Activated CD4-positive, CD25-positive, alpha-beta regulatory T cell (primary cell): ENCODE measurements around the gene LCAT.

Experiments
- DNase-seq, 4 experiments: peaks; one replicate each; lab custom pipeline; 2025; lab: John Stamatoyannopoulos, UW

LCAT gene

DNA sequence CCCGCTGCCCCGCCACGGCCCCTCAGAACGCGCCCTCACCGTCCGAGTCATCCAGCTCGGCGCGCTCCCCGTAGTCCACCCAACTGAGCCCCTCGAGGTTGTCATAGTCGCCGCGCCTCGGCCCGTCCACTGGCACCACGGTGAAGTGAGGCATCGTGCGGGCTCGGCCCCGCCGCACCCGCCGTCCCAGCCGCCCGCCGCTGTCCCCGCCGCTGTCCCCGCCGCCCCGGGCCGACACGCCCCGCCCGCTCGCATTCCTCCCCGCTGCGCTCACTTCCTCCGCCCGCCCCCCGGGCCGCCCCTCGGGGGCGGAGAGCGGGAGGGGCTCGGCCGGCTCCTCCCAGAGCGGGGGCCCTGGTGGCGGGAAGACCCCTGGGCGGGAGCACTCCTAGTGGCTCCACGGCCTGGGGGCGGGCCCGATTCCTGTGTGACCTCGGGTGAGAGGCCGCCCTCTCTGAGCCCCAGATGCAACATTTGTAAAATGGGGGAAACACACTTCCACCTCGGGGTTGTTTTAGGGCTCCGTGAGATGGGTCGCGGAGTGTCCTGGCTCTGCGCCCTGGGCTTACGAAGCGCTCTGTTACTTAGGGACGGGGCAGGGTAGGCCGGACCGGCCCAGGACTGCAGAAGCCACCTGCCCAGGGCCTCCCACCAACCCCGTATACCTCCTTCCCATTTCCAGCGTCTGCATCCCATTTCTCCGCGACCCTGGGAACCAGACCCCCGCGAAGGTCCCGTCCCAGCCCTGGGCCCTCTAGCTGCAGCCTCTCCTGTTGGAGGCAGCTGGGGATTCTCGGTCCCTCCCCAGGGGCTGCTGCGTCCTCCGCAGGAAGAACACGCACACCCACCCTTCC lies 24.7 kb upstream of the LCAT start, which contains the start of gene SLC12A4:
Gene SLC12A4, minus strand, starts transcription at position 238 of the 854 bp plus-strand sequence. Its CDS starts 84 bp downstream, at position 154.
- peak; percentile 58 to 70 (median 64) for DNase-seq

- DNase-seq = no peak
These were observed 24.1 kb upstream of the LCAT start for GRCh38 chr16:67967958-67968399.

DNA sequence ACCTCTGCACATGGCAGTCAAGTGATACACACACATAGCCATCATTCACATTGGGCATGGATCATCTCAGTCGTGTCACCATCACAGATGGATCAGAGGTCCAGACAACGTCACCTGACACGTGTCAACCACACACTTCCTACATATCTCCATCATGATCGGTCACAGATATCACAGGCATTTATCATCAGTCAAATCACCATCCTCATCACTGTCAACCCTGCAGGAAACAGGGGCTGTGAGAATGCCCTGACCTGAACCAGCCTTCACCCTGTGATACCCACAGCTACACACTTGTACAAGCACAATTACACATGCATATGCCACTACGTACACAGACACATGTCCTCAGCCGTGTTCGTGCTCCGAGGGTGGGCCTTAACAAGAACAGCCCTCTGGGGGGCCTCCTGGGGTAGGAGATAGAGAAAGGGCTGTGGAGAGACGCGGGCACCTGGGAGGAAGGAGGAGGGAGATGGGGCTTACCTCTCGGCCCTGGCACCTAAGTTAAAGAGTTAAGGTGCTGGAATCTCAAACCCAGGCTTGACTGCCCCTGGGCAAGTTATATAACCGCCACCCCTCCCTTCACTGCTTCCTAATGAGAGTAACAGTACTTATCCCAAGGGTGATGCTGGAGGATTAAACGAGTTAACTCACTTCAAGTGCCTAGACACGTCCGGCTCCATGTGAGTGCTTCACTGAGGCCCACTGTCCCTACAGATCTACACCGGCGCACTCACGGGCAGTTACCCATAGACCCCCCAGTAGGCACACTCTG lies 23.4 kb upstream of the LCAT start:
- DNase-seq = no peak

- DNase-seq = no peak
These were observed 22.7 kb upstream of the LCAT start for GRCh38 chr16:67966549-67967182.

- DNase-seq = no peak
These were observed 22.0 kb upstream of the LCAT start for GRCh38 chr16:67965668-67966548.

GRCh38 chr16:67964477-67965131 lies 20.7 kb upstream of the LCAT start:
- no peak for DNase-seq

DNA sequence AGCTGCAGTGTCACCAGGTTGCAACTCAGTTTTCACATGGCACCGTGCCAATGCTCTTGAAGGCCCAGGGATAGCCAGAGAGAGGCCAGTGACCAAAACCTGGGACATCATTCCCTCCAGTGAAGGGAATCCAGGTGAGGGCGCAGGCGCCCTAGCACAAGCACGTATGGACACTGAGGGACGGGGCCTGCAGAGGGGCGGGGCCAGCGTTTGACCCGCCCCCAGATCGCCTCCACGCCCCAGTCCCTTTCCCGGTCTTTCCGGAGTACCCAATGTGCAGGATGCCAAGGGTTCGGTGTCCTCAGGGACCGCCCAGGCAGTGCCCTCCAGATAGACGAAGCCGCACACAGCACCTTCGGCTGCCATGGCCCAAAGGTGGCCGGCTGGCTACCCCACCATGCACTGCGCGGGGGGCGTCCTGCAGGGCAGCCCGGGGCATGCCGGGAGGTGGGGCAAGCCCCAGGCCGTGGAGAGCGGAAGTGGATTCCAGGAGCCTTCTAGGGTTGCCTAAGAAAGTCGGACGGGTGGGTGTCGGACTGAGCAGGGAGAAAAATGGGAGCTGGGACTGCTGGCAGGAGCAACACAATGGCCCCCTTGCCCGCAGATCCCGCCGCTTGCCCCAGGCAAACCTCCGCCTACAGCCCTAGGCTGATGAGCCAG lies 19.9 kb upstream of the LCAT start:
- no peak for DNase-seq

GRCh38 chr16:67963292-67963661 lies 19.4 kb upstream of the LCAT start:
- no peak for DNase-seq

- DNase-seq = no peak
These were observed 18.2 kb upstream of the LCAT start for GRCh38 chr16:67962135-67962534.

GRCh38 chr16:67961551-67961957 lies 17.6 kb upstream of the LCAT start:
- DNase-seq = no peak

DNA sequence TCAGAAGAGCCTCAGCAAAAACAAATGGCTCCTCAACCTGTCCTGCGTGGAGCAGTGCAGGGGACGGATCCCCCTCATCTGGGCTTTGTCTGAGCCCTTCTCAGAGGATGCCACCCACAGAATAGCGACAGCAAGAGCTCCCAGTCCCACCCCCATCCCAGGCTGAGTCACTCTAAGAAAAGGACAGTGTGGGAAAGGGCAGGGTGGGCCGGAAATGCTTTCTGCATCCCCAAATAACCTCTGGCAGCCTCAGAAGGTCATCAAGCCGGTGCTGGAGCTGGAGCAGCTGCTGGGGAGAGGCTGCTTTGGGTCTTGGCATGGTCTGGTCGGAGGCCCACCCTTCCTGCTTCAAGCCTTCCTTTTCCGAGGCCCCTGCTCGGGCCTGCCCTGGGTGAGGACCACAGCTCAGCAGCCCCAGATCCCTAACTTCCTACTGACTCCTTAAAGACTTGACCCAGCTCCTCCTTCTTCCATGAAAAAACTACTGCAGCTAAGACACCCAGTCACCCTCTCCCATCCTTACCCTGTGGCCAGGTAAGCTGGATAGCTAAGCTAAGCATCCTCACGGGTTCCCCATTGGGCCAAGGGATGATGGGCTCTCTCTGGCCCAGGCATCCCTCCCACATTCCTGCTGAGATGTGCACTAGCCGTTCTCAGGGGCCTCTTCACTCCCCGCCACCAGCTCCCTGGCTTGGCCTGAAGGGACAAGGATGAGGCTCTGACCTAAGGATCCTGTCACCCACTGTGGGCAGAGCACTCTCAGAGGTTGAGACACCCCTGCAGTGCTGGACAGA lies 15.8 kb upstream of the LCAT start:
- no peak for DNase-seq

DNA sequence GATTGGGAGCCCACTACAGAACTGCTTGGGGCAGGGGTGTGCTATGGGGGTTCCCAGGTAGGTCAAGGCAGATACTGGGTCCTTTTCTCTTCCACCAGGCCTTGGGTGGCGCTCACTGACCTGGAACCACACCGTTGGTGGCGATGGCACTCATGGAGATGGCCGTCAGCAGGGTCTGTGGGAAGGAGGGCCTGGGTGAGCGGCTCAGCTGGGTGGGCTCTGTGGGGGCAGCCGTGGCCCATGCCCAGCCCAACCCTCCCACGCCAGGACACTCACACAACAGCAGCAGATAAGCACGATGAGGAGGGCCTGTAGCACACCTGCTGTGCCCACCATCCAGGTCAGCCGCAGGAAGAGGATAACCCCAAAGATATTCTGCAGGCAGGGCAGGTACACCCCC lies 13.7 kb upstream of the LCAT start:
- no peak for DNase-seq

- DNase-seq = no peak
These were observed 10.7 kb upstream of the LCAT start for GRCh38 chr16:67954421-67955196.

DNA sequence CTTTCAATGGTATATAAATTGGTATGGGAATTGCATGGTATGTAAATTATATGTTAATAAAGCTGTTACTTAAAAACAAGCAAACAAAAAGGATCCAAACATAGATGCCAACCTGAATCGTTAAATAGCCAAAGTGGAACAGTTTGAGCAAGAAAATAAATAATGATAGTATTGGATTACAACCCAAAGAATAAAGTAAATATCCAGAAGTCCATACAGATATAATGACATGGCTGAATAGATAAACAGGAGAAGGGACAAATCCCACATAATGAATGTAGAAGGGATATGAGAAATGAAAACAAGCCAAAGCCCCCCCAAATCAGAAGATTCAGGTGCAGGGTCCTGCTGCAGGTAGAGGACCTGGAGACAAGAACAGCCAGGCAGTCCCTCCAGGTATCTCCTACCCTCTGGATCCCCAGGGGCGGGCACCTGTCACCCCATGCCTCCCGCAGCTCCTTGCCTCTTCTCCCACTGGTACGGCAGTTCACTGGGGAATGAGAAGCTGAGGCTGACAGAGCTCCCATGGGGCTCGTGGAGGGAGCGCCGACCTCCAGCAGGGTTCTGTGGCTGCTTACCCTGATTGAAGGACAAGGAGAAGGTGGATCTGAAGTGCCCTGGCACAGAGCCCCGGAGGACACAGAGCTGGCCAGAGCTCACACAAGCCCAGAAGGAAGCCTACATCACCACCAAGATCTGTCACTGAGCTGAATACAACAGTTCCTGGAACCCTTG lies 9.9 kb upstream of the LCAT start:
- DNase-seq = no peak

GRCh38 chr16:67951485-67951884 lies 7.6 kb upstream of the LCAT start:
- no peak for DNase-seq

GRCh38 chr16:67950335-67950843 lies 6.5 kb upstream of the LCAT start:
- DNase-seq = no peak

GRCh38 chr16:67949645-67950044 lies 5.7 kb upstream of the LCAT start:
- DNase-seq = no peak

GRCh38 chr16:67948015-67948414 lies 4.1 kb upstream of the LCAT start:
- DNase-seq = no peak
